Endothelial cell of umbilical vein (primary cell): ENCODE results near the gene ZMYM5.
"Not testable (repeated sequence)": the region's sequence is repeated elsewhere in the genome, so short reads cannot be mapped to it uniquely, and the experiment has no call there.

Experiments
- EZH2 ChIP-seq: IDR thresholded peaks from 2 replicates; pipeline ENCODE4 v1.6.1; 2012; ENCODE audit warnings: borderline replicate concordance, low read depth, mild to moderate bottlenecking, moderate library complexity, low read length, inconsistent platforms; ENCODE audit not compliant: severe bottlenecking
- FOS ChIP-seq: IDR thresholded peaks from 2 replicates; pipeline ENCODE4 v1.6.1; 2011; ENCODE audit warnings: mild to moderate bottlenecking, low read length, moderate library complexity, borderline replicate concordance; ENCODE audit not compliant: insufficient read depth
- POLR2A ChIP-seq: IDR thresholded peaks from 2 replicates; pipeline ENCODE4 v1.6.1; 2012; ENCODE audit warnings: low read depth, mild to moderate bottlenecking, control low read depth, low read length
- POLR2AphosphoS5 ChIP-seq: IDR thresholded peaks from 2 replicates; pipeline ENCODE4 v1.6.1; 2012; ENCODE audit warnings: low read depth, mild to moderate bottlenecking, control low read depth, low read length, moderate library complexity; ENCODE audit not compliant: insufficient read depth
- TF ChIP-seq, protein P1 (sequence below), 2 donors: IDR thresholded peaks; 1 replicate in 1 of 2; 2 replicates in 1 of 2; pipeline ENCODE4 v1.5.1; 2011; ENCODE audit warnings: low read length in 2 of 2, mild to moderate bottlenecking in 2 of 2, moderate library complexity in 2 of 2, control low read depth in 1 of 2, inconsistent platforms in 1 of 2, low read depth in 1 of 2; ENCODE audit not compliant: insufficient read depth in 1 of 2; ENCODE audit errors: extremely low read depth in 1 of 2
- TF ChIP-seq, protein P2 (sequence below): IDR thresholded peaks from 2 replicates; pipeline ENCODE4 v1.6.1; 2011; ENCODE audit not compliant: insufficient read depth, insufficient read length

DNA sequence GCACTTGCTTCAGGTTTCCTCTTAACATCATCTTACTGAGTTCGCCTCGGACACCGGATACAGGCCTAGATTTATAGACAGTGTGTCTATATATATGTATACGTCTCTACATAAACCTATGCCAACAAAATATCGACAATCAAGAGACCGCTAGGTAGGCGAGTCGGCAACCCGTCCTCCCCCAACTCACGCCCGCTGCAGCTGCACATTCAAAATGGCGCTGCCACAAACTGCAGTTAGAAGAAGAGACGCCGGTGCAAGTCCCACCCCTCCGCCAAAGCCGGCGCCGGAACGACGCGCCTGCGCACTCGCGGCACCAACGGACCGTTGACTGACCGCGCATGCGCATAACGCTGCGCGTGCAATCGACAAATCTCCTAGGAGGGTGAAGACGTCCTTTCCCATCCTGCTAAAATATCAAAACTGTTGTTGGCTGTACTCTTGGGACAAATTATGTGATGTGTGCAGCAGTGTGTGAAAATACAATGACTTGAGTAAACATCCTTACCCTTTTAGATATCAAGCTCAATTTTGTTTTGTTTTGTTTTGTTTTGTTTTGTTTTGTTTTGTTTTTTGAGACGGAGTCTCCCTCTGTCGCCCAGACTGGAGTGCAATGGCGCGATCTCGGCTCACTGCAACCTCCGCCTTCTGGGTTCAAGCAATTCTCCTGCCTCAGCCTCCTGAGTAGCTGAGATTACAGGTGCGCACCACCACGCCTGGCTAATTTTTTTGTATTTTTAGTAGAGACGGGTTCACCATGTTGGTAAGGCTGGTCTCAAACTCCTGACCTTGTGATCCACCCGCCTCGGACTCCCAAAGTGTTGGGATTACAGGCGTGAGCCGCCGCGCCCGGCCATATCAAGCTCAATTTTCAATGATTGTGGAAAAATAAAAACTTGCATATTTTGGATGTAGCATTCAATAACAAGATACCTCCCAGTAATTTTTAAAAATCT is 80.4 kb downstream of the ZMYM5 start, which contains the start of gene PSPC1:
- TF ChIP-seq POLR2AphosphoS5 (peak; percentile 81), POLR2A (peak; percentile 83)
- TF ChIP-seq, protein P1, sequence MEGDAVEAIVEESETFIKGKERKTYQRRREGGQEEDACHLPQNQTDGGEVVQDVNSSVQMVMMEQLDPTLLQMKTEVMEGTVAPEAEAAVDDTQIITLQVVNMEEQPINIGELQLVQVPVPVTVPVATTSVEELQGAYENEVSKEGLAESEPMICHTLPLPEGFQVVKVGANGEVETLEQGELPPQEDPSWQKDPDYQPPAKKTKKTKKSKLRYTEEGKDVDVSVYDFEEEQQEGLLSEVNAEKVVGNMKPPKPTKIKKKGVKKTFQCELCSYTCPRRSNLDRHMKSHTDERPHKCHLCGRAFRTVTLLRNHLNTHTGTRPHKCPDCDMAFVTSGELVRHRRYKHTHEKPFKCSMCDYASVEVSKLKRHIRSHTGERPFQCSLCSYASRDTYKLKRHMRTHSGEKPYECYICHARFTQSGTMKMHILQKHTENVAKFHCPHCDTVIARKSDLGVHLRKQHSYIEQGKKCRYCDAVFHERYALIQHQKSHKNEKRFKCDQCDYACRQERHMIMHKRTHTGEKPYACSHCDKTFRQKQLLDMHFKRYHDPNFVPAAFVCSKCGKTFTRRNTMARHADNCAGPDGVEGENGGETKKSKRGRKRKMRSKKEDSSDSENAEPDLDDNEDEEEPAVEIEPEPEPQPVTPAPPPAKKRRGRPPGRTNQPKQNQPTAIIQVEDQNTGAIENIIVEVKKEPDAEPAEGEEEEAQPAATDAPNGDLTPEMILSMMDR (IDR thresholded peaks at IDR 0.05; ENCODE audit: extremely low read depth in 1 of 2, insufficient read depth in 1 of 2, low read depth in 1 of 2, low read length in 2 of 2), result not testable (repeated sequence)
- TF ChIP-seq, protein P2, sequence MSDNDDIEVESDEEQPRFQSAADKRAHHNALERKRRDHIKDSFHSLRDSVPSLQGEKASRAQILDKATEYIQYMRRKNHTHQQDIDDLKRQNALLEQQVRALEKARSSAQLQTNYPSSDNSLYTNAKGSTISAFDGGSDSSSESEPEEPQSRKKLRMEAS, result not testable (repeated sequence)
- TF ChIP-seq FOS, EZH2: not testable (repeated sequence)
